ENCODE measurements around the gene COX8A.

The COX8A gene

GRCh38 chr11:64004590-64004984, 30.2 kb downstream of the COX8A start:
- no peak for DNase-seq
- no peaks in the 10 kb centered on the region for H3K4me1 ChIP-seq (ENCODE audit: insufficient read depth, low read length)
- no peak overlapping the region for H3K9ac ChIP-seq (ENCODE audit: low read depth, low read length)
- H3K36me3 ChIP-seq (ENCODE audit: insufficient read depth, low read length), result peaks cover 28% of the 10 kb centered on the region
- H3K79me2 ChIP-seq (ENCODE audit: insufficient read depth, low read length), result no peaks in the 10 kb centered on the region
- H3K4me3 ChIP-seq (ENCODE audit: low read depth in 1 of 2, low read length in 2 of 2), result no peak overlapping the region
- H3K4me2 ChIP-seq (ENCODE audit: insufficient read depth, low read length), result no peak overlapping the region
- no peak for TF ChIP-seq EZH2 (IDR thresholded peaks at IDR 0.05; ENCODE audit: borderline replicate concordance, low read depth, low read length, severe bottlenecking)
- TF ChIP-seq CTCF (IDR thresholded peaks at IDR 0.05; ENCODE audit: borderline replicate concordance, extremely low read depth, low read length, poor library complexity, severe bottlenecking), result no peak
- no peak overlapping the region for H2AFZ ChIP-seq (ENCODE audit: low read depth, low read length)
- H3K9me3 ChIP-seq (ENCODE audit: insufficient read depth, low read length, severe bottlenecking), result no peaks in the 10 kb centered on the region
- H4K20me1 ChIP-seq (ENCODE audit: insufficient read depth, low read length), result peaks cover 33% of the 10 kb centered on the region
- no peak overlapping the region for H3K27ac ChIP-seq (ENCODE audit: low read length)
- no peak for ATAC-seq (ENCODE audit: insufficient read depth, low read depth)
- H3K27me3 ChIP-seq (ENCODE audit: insufficient read depth, low read length, poor library complexity), result no peaks in the 10 kb centered on the region

- no peaks in the 10 kb centered on the region for H3K79me2 ChIP-seq (ENCODE audit: insufficient read depth, low read length)
- no peaks in the 10 kb centered on the region for H3K27me3 ChIP-seq (ENCODE audit: insufficient read depth, low read length, poor library complexity)
- peaks cover 29% of the 10 kb centered on the region for H4K20me1 ChIP-seq (ENCODE audit: insufficient read depth, low read length)
- no peak overlapping the region for H3K27ac ChIP-seq (ENCODE audit: low read length)
- no peak overlapping the region for H3K4me2 ChIP-seq (ENCODE audit: insufficient read depth, low read length)
- no peak overlapping the region for H3K9ac ChIP-seq (ENCODE audit: low read depth, low read length)
- H3K9me3 ChIP-seq (ENCODE audit: insufficient read depth, low read length, severe bottlenecking), result peaks cover 3% of the 10 kb centered on the region
- H3K4me1 ChIP-seq (ENCODE audit: insufficient read depth, low read length), result no peaks in the 10 kb centered on the region
- TF ChIP-seq EZH2 (IDR thresholded peaks at IDR 0.05; ENCODE audit: borderline replicate concordance, low read depth, low read length, severe bottlenecking), result no peak
- TF ChIP-seq CTCF (IDR thresholded peaks at IDR 0.05; ENCODE audit: borderline replicate concordance, extremely low read depth, low read length, poor library complexity, severe bottlenecking), result no peak
- H3K4me3 ChIP-seq (ENCODE audit: low read depth in 1 of 2, low read length in 2 of 2), result no peak overlapping the region
- ATAC-seq (ENCODE audit: insufficient read depth, low read depth), result no peak
- H3K36me3 ChIP-seq (ENCODE audit: insufficient read depth, low read length), result peaks cover 25% of the 10 kb centered on the region
- no peak overlapping the region for H2AFZ ChIP-seq (ENCODE audit: low read depth, low read length)
- no peak for DNase-seq
These were observed 31.3 kb downstream of the COX8A start for GRCh38 chr11:64005691-64006090.

- peaks cover 28% of the 10 kb centered on the region for H4K20me1 ChIP-seq (ENCODE audit: insufficient read depth, low read length)
- H3K27me3 ChIP-seq (ENCODE audit: insufficient read depth, low read length, poor library complexity), result no peaks in the 10 kb centered on the region
- no peak overlapping the region for H3K4me3 ChIP-seq (ENCODE audit: low read depth in 1 of 2, low read length in 2 of 2)
- H3K27ac ChIP-seq (ENCODE audit: low read length), result no peak overlapping the region
- H3K4me1 ChIP-seq (ENCODE audit: insufficient read depth, low read length), result no peaks in the 10 kb centered on the region
- no peak for ATAC-seq (ENCODE audit: insufficient read depth, low read depth)
- H3K9me3 ChIP-seq (ENCODE audit: insufficient read depth, low read length, severe bottlenecking), result peaks cover 3% of the 10 kb centered on the region
- H3K9ac ChIP-seq (ENCODE audit: low read depth, low read length), result no peak overlapping the region
- no peak overlapping the region for H2AFZ ChIP-seq (ENCODE audit: low read depth, low read length)
- H3K79me2 ChIP-seq (ENCODE audit: insufficient read depth, low read length), result no peaks in the 10 kb centered on the region
- TF ChIP-seq EZH2 (IDR thresholded peaks at IDR 0.05; ENCODE audit: borderline replicate concordance, low read depth, low read length, severe bottlenecking) (no peak), CTCF (IDR thresholded peaks at IDR 0.05; ENCODE audit: borderline replicate concordance, extremely low read depth, low read length, poor library complexity, severe bottlenecking) (no peak)
- no peak overlapping the region for H3K4me2 ChIP-seq (ENCODE audit: insufficient read depth, low read length)
- peaks cover 22% of the 10 kb centered on the region for H3K36me3 ChIP-seq (ENCODE audit: insufficient read depth, low read length)
- DNase-seq, result no peak
These were observed 32.0 kb downstream of the COX8A start for GRCh38 chr11:64006398-64006797.

GRCh38 chr11:64007160-64007628, 32.8 kb downstream of the COX8A start:
- H3K9me3 ChIP-seq (ENCODE audit: insufficient read depth, low read length, severe bottlenecking), result peaks cover 3% of the 10 kb centered on the region
- ATAC-seq (ENCODE audit: insufficient read depth, low read depth) (0 out of 3 replicates have a peak, but pooled peaks have one; percentile 10), DNase-seq (no peak)
- no peak overlapping the region for H3K4me2 ChIP-seq (ENCODE audit: insufficient read depth, low read length)
- no peak overlapping the region for H3K4me3 ChIP-seq (ENCODE audit: low read depth in 1 of 2, low read length in 2 of 2)
- H3K36me3 ChIP-seq (ENCODE audit: insufficient read depth, low read length), result peaks cover 14% of the 10 kb centered on the region
- no peak overlapping the region for H3K9ac ChIP-seq (ENCODE audit: low read depth, low read length)
- no peak overlapping the region for H2AFZ ChIP-seq (ENCODE audit: low read depth, low read length)
- no peak overlapping the region for H3K27ac ChIP-seq (ENCODE audit: low read length)
- no peaks in the 10 kb centered on the region for H3K79me2 ChIP-seq (ENCODE audit: insufficient read depth, low read length)
- peak; percentile 32 for TF ChIP-seq CTCF (IDR thresholded peaks at IDR 0.05; ENCODE audit: borderline replicate concordance, extremely low read depth, low read length, poor library complexity, severe bottlenecking)
- TF ChIP-seq EZH2 (IDR thresholded peaks at IDR 0.05; ENCODE audit: borderline replicate concordance, low read depth, low read length, severe bottlenecking), result no peak
- H3K4me1 ChIP-seq (ENCODE audit: insufficient read depth, low read length), result no peaks in the 10 kb centered on the region
- peaks cover 20% of the 10 kb centered on the region for H4K20me1 ChIP-seq (ENCODE audit: insufficient read depth, low read length)
- no peaks in the 10 kb centered on the region for H3K27me3 ChIP-seq (ENCODE audit: insufficient read depth, low read length, poor library complexity)
